Keratinocyte (primary cell): ENCODE data around the gene FRY.

ENCODE experiments used
- CTCF ChIP-seq, 3 experiments: IDR thresholded peaks in 1 of 3; conservative IDR thresholded peaks in 1 of 3; optimal IDR thresholded peaks in 1 of 3; 2 replicates in 2 of 3; 3 replicates in 1 of 3; pipeline versions ENCODE3 to v1.5.1; 2011; ENCODE audit warnings: low read length in 3 of 3, mild to moderate bottlenecking in 3 of 3, moderate library complexity in 2 of 3, control low read depth in 1 of 3, inconsistent platforms in 1 of 3; ENCODE audit not compliant: insufficient read depth in 2 of 3; ENCODE audit errors: extremely low read depth in 1 of 3
- EZH2 ChIP-seq: IDR thresholded peaks from one replicate; pipeline ENCODE4 v1.6.1; 2012; ENCODE audit warnings: inconsistent platforms, mild to moderate bottlenecking, low read length, moderate library complexity

- TF ChIP-seq CTCF (optimal IDR thresholded peaks at IDR 0.05 in 1 of 3, IDR thresholded peaks at IDR 0.05 in 1 of 3, conservative IDR thresholded peaks at IDR 0.05 in 1 of 3; ENCODE audit: extremely low read depth in 1 of 3, insufficient read depth in 2 of 3, low read length in 3 of 3), result no peak
- no peak for TF ChIP-seq EZH2
Measured at GRCh38 chr13:32067149-32067961, 35.8 kb downstream of the FRY start.
